Gastrocnemius medialis (tissue), 4 donors: ENCODE measurements around the gene ECI2.

Source experiments
- CTCF ChIP-seq, 5 experiments: fragments of 450-650 bp in 3 of 5; fragments of 200-600 bp in 2 of 5; sonication (generic) in 2 of 5; IDR thresholded peaks in 4 of 5; conservative IDR thresholded peaks in 1 of 5; 1 replicate in 4 of 5; 2 replicates in 1 of 5; pipeline ENCODE4 v1.5.1; 2016 to 2019; ENCODE audit warnings: antibody characterized with exemption in 5 of 5, mild to moderate bottlenecking in 3 of 5, moderate library complexity in 3 of 5
- POLR2A ChIP-seq, 2 donors: fragments of 450-650 bp; IDR thresholded peaks; one replicate each; pipeline ENCODE4 v1.6.1; 2017; ENCODE audit warnings: antibody characterized with exemption in 2 of 2, mild to moderate bottlenecking in 2 of 2, moderate library complexity in 2 of 2

- TF ChIP-seq CTCF (IDR thresholded peaks at IDR 0.05 in 4 of 5, conservative IDR thresholded peaks at IDR 0.05 in 1 of 5) (no peak), POLR2A (IDR thresholded peaks at IDR 0.05) (peak; percentile 53 to 59)
Measured at GRCh38 chr6:4135665-4136353, 434 bp upstream of the ECI2 start.
